GM12875 (cell line): ENCODE results near the gene REPS2.

Experiments
- H3K4me3 ChIP-seq: one replicate; pipeline ENCODE4 v1.5.1; 2011; ENCODE audit warnings: low read depth, low read length, control low read depth
- CTCF ChIP-seq: IDR thresholded peaks from 2 replicates; pipeline ENCODE4 v1.5.1; 2011; ENCODE audit warnings: low read depth, mild to moderate bottlenecking, control low read depth, inconsistent platforms, low read length, moderate library complexity, borderline replicate concordance; ENCODE audit not compliant: insufficient read depth

REPS2 gene

GRCh38 chrX:17187136-17187756 lies 240.8 kb downstream of the REPS2 start:
- no peak overlapping the region for H3K4me3 ChIP-seq
- no peak for TF ChIP-seq CTCF

- no peak for TF ChIP-seq CTCF
- H3K4me3 ChIP-seq = no peak overlapping the region
Observed at GRCh38 chrX:17192106-17192505, 245.6 kb downstream of the REPS2 start.
